HG03520 (cell line): Measurements from ENCODE around the gene PDAP1.
"Not testable (repeated sequence)": the region's sequence is repeated elsewhere in the genome, so short reads cannot be mapped to it uniquely, and the experiment has no call there.

Experiments used
- ATAC-seq: cut with Tn5 transposase; IDR thresholded peaks from one replicate; pipeline ENCODE4 v1.9.1; 2021; ENCODE audit warnings: mild to moderate bottlenecking, moderate library complexity; ENCODE audit not compliant: unreplicated experiment

The PDAP1 gene

GRCh38 chr7:99397297-99397983 is 11.0 kb downstream of the PDAP1 start:
- ATAC-seq: no peak

- no peak for ATAC-seq
Observed at GRCh38 chr7:99396418-99397296, 11.7 kb downstream of the PDAP1 start.

GRCh38 chr7:99395616-99396327 is 12.6 kb downstream of the PDAP1 start:
- ATAC-seq: no peak

GRCh38 chr7:99394188-99394502 is 14.3 kb downstream of the PDAP1 start:
- no peak for ATAC-seq

- ATAC-seq: no peak
Observed at GRCh38 chr7:99393355-99394187, 14.8 kb downstream of the PDAP1 start.

- ATAC-seq: no peak
Observed at GRCh38 chr7:99392659-99393354, 15.6 kb downstream of the PDAP1 start.

- ATAC-seq: no peak
Observed at GRCh38 chr7:99392046-99392445, 16.4 kb downstream of the PDAP1 start.

- ATAC-seq: no peak
Observed at GRCh38 chr7:99390941-99391602, 17.3 kb downstream of the PDAP1 start.

GRCh38 chr7:99389772-99390171 is 18.6 kb downstream of the PDAP1 start:
- no peak for ATAC-seq

GRCh38 chr7:99387912-99388311 is 20.5 kb downstream of the PDAP1 start:
- no peak for ATAC-seq

- ATAC-seq: not testable (repeated sequence)
Observed at GRCh38 chr7:99387239-99387635, 21.2 kb downstream of the PDAP1 start.

- no peak for ATAC-seq
Observed at GRCh38 chr7:99386584-99387238, 21.7 kb downstream of the PDAP1 start.

GRCh38 chr7:99385564-99385963 is 22.8 kb downstream of the PDAP1 start:
- no peak for ATAC-seq

- no peak for ATAC-seq
Observed at GRCh38 chr7:99384523-99384922, 23.9 kb downstream of the PDAP1 start.

- ATAC-seq: no peak
Observed at GRCh38 chr7:99383791-99384370, 24.5 kb downstream of the PDAP1 start.

GRCh38 chr7:99383203-99383602 is 25.2 kb downstream of the PDAP1 start:
- no peak for ATAC-seq

- ATAC-seq: no peak
Observed at GRCh38 chr7:99381664-99382075, 26.7 kb downstream of the PDAP1 start.

- peak; percentile 78 for ATAC-seq
Observed at GRCh38 chr7:99380823-99381663, 27.4 kb downstream of the PDAP1 start.
